ENCODE data around the gene RAMP3.

- TF ChIP-seq CTCF (IDR thresholded peaks at IDR 0.05) (no peak), POLR2AphosphoS5 (IDR thresholded peaks at IDR 0.05; ENCODE audit: insufficient read depth in 1 of 2, low read depth in 1 of 2) (no peak)
Observed at GRCh38 chr7:45129181-45129800, 28.3 kb upstream of the RAMP3 start.

All from vagina (tissue), 2 donors.